ENCODE results near the gene UBQLN2. TPM values are rescaled to one million over a fixed set of nuclear protein-coding genes. Genes with fewer than 3 reads are reported as not detected.
"Not testable (repeated sequence)": the region's sequence is repeated elsewhere in the genome, so short reads cannot be mapped to it uniquely, and the experiment has no call there.

UBQLN2 gene
- 11.9 and 15.1 TPM in 2 replicates for total RNA-seq

DNA sequence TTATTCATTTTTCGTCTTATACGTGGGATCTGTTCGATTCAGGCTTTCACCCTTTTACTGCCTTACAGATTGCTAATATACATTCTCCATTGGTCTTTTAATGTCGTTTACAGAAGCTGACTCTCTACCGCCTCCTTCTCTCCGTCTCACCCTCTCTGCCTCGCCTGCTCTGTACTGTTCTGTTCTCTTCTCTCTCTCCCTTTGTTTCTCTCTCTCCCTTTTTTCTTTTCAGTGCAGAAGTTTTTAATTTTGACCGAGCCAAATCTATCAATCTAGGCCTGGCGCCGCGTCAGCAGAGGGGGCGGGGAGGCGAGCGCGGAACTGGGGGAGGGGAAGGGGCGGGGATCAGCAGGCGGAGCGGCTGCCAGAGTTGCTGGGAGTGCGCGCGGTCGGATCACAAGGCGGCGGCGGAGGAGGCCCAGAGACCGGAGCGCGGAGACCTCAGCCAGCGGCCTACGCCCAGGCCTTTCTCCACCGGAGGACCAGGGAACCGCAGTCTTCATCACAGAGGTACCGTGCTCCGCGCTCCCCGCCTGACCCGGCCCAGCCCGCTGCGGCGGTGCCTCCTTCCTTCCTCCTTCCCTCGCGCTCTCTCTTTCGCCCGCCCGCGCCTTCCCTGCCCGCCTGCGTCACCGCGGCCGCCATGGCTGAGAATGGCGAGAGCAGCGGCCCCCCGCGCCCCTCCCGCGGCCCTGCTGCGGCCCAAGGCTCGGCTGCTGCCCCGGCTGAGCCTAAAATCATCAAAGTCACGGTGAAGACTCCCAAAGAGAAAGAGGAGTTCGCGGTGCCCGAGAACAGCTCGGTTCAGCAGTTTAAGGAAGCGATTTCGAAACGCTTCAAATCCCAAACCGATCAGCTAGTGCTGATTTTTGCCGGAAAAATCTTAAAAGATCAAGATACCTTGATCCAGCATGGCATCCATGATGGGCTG is at the start of gene UBQLN2:
UBQLN2 (plus strand) TSS at position 397 of the 931 bp plus-strand sequence; CDS start at position 644, 247 bp downstream.
- TF ChIP-seq, protein P1, sequence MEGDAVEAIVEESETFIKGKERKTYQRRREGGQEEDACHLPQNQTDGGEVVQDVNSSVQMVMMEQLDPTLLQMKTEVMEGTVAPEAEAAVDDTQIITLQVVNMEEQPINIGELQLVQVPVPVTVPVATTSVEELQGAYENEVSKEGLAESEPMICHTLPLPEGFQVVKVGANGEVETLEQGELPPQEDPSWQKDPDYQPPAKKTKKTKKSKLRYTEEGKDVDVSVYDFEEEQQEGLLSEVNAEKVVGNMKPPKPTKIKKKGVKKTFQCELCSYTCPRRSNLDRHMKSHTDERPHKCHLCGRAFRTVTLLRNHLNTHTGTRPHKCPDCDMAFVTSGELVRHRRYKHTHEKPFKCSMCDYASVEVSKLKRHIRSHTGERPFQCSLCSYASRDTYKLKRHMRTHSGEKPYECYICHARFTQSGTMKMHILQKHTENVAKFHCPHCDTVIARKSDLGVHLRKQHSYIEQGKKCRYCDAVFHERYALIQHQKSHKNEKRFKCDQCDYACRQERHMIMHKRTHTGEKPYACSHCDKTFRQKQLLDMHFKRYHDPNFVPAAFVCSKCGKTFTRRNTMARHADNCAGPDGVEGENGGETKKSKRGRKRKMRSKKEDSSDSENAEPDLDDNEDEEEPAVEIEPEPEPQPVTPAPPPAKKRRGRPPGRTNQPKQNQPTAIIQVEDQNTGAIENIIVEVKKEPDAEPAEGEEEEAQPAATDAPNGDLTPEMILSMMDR (IDR thresholded peaks at IDR 0.05; ENCODE audit: insufficient read depth, low read depth, low read length) = no peak
- peak; percentile 80 for DNase-seq (ENCODE audit: low read depth)

DNA sequence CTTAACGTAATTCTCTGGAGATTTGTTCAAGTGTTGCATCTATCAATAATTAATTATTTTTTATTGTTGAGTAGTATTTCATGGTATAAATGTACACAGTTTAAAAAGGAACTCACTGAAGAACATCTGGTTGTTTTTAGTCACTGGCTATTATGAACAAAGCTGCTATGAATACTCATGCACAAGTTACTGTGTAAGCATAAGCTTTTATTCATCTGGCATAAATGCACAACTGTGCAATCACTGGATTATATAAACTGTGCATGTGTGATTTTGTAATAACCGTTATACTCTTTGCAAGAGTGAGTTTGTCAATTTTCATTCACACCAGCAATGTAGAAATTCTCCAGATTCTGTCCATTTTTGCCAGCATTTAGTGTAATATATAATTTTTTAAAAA is 43.8 kb upstream of the UBQLN2 start:
- TF ChIP-seq, protein P1 (IDR thresholded peaks at IDR 0.05; ENCODE audit: insufficient read depth, low read depth, low read length) = no peak
- H3K4me3 ChIP-seq (ENCODE audit: low read depth, low read length) = no peak overlapping the region
- DNase-seq (ENCODE audit: low read depth) = no peak

More for the DNA sequence above, at the start of gene UBQLN2:
- H3K4me3 ChIP-seq (ENCODE audit: low read depth, low read length) = peak within 1 kb of the TSS; percentile 74

- not testable (repeated sequence) for DNase-seq (ENCODE audit: low read depth); H3K4me3 ChIP-seq (ENCODE audit: low read depth, low read length)
These were observed 33.9 kb upstream of the UBQLN2 start for GRCh38 chrX:56529482-56530007.

DNA sequence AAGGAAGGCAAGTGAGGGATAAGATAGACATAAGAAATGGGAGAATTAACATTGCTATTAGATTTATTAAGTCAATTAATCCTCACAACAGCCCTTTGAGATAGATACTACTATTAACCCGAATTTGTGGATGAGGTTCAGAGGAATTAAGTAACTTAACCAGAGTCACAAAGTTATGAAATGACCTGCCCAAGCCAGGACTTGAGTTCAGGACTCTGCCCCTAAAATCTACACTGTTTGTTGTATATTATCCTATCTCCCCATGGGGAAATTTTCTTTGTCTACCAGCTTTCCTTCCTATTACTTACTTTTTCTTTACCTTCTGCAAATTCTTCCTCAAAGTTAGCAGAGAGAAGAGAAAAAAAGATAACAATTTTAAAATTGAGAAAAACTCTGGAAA is 33.4 kb upstream of the UBQLN2 start:
- TF ChIP-seq, protein P1 (IDR thresholded peaks at IDR 0.05; ENCODE audit: insufficient read depth, low read depth, low read length) = no peak
- DNase-seq (ENCODE audit: low read depth) = no peak
- no peak overlapping the region for H3K4me3 ChIP-seq (ENCODE audit: low read depth, low read length)

DNA sequence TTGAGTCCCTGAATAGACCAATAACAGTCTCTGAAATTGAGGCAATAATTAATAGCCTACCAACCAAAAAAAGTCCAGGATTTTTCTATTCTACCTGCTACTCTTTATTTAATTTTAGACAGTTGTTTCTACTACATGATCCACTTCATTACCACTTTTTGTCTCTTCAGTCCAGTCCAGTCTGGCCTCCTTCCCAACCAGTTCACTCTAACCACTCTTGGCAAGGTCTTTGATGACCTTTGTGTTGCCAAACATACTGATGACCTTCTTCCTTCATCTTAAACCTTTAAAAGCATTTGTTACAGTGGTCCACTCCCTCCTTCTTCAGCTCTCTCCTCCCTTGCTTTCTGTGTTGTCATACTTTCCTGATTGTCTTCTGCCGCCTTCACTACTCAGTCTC is 12.8 kb upstream of the UBQLN2 start:
- no peak overlapping the region for H3K4me3 ChIP-seq (ENCODE audit: low read depth, low read length)
- TF ChIP-seq, protein P1 (IDR thresholded peaks at IDR 0.05; ENCODE audit: insufficient read depth, low read depth, low read length) = no peak
- no peak for DNase-seq (ENCODE audit: low read depth)

GRCh38 chrX:56554870-56555269 is 8.6 kb upstream of the UBQLN2 start:
- TF ChIP-seq, protein P1 (IDR thresholded peaks at IDR 0.05; ENCODE audit: insufficient read depth, low read depth, low read length) = no peak
- no peak for DNase-seq (ENCODE audit: low read depth)
- H3K4me3 ChIP-seq (ENCODE audit: low read depth, low read length) = no peak overlapping the region

DNA sequence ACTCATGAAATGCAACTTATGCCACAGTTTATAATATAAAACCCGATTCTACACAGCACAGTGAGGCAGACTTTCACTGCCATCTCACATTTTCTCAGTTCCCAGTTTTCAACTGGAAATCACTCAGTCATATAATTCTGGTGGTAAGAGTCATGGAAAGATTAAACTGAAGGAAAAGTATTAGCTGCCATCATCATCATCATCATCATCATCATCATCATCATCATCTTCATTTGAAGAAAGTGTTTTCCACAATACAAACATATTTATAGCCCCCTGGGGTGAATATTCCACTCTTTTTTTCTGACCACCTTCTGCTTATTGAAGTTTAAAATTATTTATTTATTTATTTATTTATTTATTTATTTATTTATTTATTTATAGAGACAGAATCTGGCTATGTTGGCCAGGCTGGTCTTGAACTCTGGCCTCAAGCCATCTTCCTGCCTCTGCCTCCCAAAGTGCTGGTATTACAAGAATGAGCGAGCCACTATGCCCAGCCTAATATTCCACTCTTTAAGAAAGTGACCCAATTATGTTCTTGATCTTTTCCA is 6.0 kb upstream of the UBQLN2 start:
- TF ChIP-seq, protein P1 (IDR thresholded peaks at IDR 0.05; ENCODE audit: insufficient read depth, low read depth, low read length) = no peak
- no peak overlapping the region for H3K4me3 ChIP-seq (ENCODE audit: low read depth, low read length)
- DNase-seq (ENCODE audit: low read depth) = no peak

Measured in fibroblast of villous mesenchyme (primary cell).